DOHH2 (cell line): ENCODE measurements around the gene SPG7.

Source experiments
- H3F3A ChIP-seq: fragments of 200-600 bp; sonication (generic), shearing (Covaris generic); 2 replicates; pipeline ENCODE4 v1.6.0; 2016; ENCODE audit warnings: antibody characterized with exemption, mild to moderate bottlenecking; ENCODE audit not compliant: control insufficient read depth, insufficient read depth
- H3K27ac ChIP-seq: fragments of 200-600 bp; sonication (generic); 2 replicates; pipeline ENCODE4 v1.5.1; 2014; ENCODE audit warnings: low read depth, mild to moderate bottlenecking, low read length, moderate library complexity
- H3K27me3 ChIP-seq: fragments of 200-600 bp; sonication (generic); 2 replicates; pipeline ENCODE4 v1.6.1; 2014; ENCODE audit warnings: mild to moderate bottlenecking, low read length, mixed read lengths; ENCODE audit not compliant: control insufficient read depth
- H3K36me3 ChIP-seq: fragments of 200-600 bp; sonication (generic); 2 replicates; pipeline ENCODE4 v1.6.1; 2014; ENCODE audit warnings: mild to moderate bottlenecking, low read length, moderate library complexity, mixed read lengths; ENCODE audit not compliant: control insufficient read depth
- H3K4me1 ChIP-seq: fragments of 200-600 bp; sonication (generic); 2 replicates; pipeline ENCODE4 v1.6.1; 2014; ENCODE audit warnings: mild to moderate bottlenecking, low read length, mixed read lengths; ENCODE audit not compliant: control insufficient read depth
- H3K4me2 ChIP-seq: fragments of 200-600 bp; sonication (generic); 2 replicates; pipeline ENCODE4 v1.6.0; 2014; ENCODE audit warnings: mild to moderate bottlenecking, low read length, moderate library complexity
- H3K4me3 ChIP-seq: fragments of 200-600 bp; sonication (generic); 2 replicates; pipeline ENCODE4 v1.5.1; 2014; ENCODE audit warnings: mild to moderate bottlenecking, low read length, mixed read lengths
- H3K79me2 ChIP-seq: fragments of 200-600 bp; sonication (generic); 2 replicates; pipeline ENCODE4 v1.6.1; 2014; ENCODE audit warnings: mild to moderate bottlenecking, low read length, mixed read lengths; ENCODE audit not compliant: control insufficient read depth
- H3K9me2 ChIP-seq: fragments of 200-600 bp; sonication (generic); replicated peaks from 2 replicates; pipeline ENCODE4 v1.6.1; 2014; ENCODE audit warnings: mild to moderate bottlenecking, low read length, mixed read lengths; ENCODE audit not compliant: control insufficient read depth
- H3K9me3 ChIP-seq: fragments of 200-600 bp; sonication (generic); 2 replicates; pipeline ENCODE4 v1.6.1; 2014; ENCODE audit warnings: antibody characterized with exemption, low read length, mixed read lengths; ENCODE audit not compliant: control insufficient read depth, insufficient read depth
- H4K20me1 ChIP-seq: fragments of 200-600 bp; sonication (generic); 2 replicates; pipeline ENCODE4 v1.6.0; 2014; ENCODE audit warnings: low read depth, mild to moderate bottlenecking, antibody characterized with exemption, low read length, moderate library complexity; ENCODE audit not compliant: control insufficient read depth, insufficient read depth
- EZH2phosphoT487 ChIP-seq: fragments of 200-600 bp; sonication (generic); IDR thresholded peaks from 2 replicates; pipeline ENCODE4 v1.6.1; 2017; ENCODE audit warnings: borderline replicate concordance, mild to moderate bottlenecking, antibody characterized with exemption, low read length, moderate library complexity, mixed read lengths
- TF ChIP-seq, protein P1 (sequence below): fragments of 200-600 bp; sonication (generic); IDR thresholded peaks from one replicate; pipeline ENCODE4 v1.5.1; 2014; ENCODE audit warnings: antibody characterized with exemption, mild to moderate bottlenecking, low read depth, low read length; ENCODE audit not compliant: poor library complexity, severe bottlenecking

Gene SPG7

DNA sequence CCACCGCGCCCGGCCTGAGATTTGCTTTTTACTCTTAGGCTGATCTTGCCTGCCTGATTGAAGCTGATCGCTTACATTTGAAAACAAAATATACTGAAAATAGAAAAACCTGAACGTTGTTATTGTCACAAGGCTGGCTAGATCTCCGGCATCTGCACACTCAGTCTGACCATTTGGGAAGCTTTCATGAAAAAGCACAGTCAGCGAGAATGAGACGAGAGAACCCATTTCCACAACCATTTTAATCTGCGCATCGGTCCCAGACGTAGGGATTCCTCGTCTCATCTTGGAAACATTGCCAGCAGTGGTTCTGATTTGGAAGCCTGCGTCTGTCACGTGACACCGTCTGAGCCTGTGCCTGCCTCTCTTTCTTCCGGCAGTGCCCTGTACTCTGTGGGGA is 20.9 kb downstream of the SPG7 start:
- peaks cover 75% of the 10 kb centered on the region for H3K36me3 ChIP-seq
- no peak overlapping the region for H3K4me2 ChIP-seq
- H3K4me1 ChIP-seq: peaks cover 16% of the 10 kb centered on the region
- H3K27me3 ChIP-seq: no peaks in the 10 kb centered on the region
- TF ChIP-seq, protein P1, sequence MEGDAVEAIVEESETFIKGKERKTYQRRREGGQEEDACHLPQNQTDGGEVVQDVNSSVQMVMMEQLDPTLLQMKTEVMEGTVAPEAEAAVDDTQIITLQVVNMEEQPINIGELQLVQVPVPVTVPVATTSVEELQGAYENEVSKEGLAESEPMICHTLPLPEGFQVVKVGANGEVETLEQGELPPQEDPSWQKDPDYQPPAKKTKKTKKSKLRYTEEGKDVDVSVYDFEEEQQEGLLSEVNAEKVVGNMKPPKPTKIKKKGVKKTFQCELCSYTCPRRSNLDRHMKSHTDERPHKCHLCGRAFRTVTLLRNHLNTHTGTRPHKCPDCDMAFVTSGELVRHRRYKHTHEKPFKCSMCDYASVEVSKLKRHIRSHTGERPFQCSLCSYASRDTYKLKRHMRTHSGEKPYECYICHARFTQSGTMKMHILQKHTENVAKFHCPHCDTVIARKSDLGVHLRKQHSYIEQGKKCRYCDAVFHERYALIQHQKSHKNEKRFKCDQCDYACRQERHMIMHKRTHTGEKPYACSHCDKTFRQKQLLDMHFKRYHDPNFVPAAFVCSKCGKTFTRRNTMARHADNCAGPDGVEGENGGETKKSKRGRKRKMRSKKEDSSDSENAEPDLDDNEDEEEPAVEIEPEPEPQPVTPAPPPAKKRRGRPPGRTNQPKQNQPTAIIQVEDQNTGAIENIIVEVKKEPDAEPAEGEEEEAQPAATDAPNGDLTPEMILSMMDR: no peak
- no peak for TF ChIP-seq EZH2phosphoT487
- H3K79me2 ChIP-seq: no peaks in the 10 kb centered on the region; the same call in 1 of the 2 replicates
- H3F3A ChIP-seq: no peaks in the 10 kb centered on the region
- no peak overlapping the region for H3K4me3 ChIP-seq
- H4K20me1 ChIP-seq: no peaks in the 10 kb centered on the region
- H3K9me3 ChIP-seq: no peaks in the 10 kb centered on the region
- no peak overlapping the region for H3K27ac ChIP-seq
- no peaks in the 10 kb centered on the region for H3K9me2 ChIP-seq

DNA sequence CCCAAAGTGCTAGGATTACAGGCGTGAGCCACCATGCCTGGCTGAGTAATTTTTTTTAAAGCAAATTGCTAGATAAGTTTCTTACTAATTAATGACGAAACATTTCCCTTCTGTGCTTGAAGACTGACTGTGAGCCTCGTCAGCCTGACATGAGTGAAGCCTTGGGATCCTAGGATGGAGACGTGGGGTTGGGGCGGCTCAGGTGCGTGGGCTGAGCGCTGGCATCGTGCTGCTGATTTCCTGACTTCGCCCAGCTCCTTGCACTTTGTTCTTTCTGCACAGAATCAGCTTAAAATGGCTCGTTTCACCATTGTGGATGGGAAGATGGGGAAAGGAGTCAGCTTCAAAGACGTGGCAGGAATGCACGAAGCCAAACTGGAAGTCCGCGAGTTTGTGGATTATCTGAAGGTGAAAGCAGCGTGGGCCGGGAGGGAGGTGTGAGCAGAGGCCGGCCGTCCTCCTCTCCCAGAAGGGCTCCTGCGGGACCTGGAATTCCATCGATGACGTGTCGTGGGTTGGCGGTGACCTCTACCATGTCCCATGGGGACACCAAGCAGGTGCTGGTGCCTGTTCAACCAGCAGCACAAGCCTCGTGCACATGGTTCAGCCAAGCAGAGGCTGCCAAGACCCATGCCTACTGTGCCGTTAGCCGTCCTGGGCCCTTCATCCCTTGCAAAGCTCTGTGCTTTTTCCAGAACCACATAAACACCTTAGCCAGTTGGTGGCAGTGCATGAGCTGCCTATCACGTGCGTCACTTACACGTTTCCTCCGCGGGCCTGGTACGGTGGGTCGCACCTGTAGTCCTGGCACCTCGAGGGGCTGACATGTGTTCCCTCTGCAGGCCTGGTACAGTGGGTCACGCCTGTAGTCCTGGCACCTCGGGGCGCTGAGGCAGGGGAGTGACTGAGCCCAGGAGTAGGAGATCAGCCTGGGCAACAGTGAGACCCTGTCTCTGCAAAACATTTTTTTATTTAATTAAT is 22.5 kb downstream of the SPG7 start:
- H3K4me1 ChIP-seq: peaks cover 20% of the 10 kb centered on the region
- H3K27ac ChIP-seq: no peak overlapping the region
- peaks cover 77% of the 10 kb centered on the region for H3K36me3 ChIP-seq
- H3K9me2 ChIP-seq: no peaks in the 10 kb centered on the region
- TF ChIP-seq EZH2phosphoT487: no peak
- TF ChIP-seq, protein P1: no peak
- no peaks in the 10 kb centered on the region for H4K20me1 ChIP-seq
- H3F3A ChIP-seq: no peaks in the 10 kb centered on the region
- no peaks in the 10 kb centered on the region for H3K9me3 ChIP-seq
- peaks cover 12% of the 10 kb centered on the region for H3K79me2 ChIP-seq
- no peaks in the 10 kb centered on the region for H3K27me3 ChIP-seq
- H3K4me2 ChIP-seq: no peak overlapping the region
- H3K4me3 ChIP-seq: no peak overlapping the region

GRCh38 chr16:89531821-89532526 is 23.8 kb downstream of the SPG7 start:
- Histone ChIP-seq H3K4me1 (peaks cover 20% of the 10 kb centered on the region), H3K36me3 (peaks cover 69% of the 10 kb centered on the region), H3K27ac (no peak overlapping the region), H4K20me1 (no peaks in the 10 kb centered on the region), H3K27me3 (no peaks in the 10 kb centered on the region), H3K4me2 (no peak overlapping the region), H3K4me3 (no peak overlapping the region), H3K9me3 (no peaks in the 10 kb centered on the region), H3F3A (no peaks in the 10 kb centered on the region), H3K9me2 (no peaks in the 10 kb centered on the region), H3K79me2 (peaks cover 17% of the 10 kb centered on the region)
- no peak for TF ChIP-seq EZH2phosphoT487
- TF ChIP-seq, protein P1: no peak
